ENCODE data around the gene UBR4.

UBR4 gene

DNA sequence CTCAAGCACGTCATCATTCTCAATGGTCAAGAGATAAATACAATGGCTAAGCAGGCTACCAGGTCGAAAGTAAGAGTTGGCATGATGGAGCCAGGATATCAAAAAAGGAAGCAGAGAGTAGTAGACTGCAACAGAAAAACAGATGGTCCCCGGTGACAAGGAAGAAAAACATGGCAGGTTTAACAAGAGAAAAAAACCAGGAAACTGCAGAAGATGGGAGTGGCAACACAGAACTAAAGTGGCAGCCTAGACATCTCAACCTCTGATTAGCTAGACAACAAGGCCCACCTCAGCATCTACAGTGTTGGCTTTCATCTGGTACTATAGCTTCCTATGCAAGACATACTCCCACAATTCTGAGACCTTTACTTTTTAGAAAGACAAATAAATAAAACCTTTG lies 3.1 kb downstream of the UBR4 start:
- DNase-seq (ENCODE audit: low read depth in 2 of 2), result no peak
- TF ChIP-seq, protein P1, sequence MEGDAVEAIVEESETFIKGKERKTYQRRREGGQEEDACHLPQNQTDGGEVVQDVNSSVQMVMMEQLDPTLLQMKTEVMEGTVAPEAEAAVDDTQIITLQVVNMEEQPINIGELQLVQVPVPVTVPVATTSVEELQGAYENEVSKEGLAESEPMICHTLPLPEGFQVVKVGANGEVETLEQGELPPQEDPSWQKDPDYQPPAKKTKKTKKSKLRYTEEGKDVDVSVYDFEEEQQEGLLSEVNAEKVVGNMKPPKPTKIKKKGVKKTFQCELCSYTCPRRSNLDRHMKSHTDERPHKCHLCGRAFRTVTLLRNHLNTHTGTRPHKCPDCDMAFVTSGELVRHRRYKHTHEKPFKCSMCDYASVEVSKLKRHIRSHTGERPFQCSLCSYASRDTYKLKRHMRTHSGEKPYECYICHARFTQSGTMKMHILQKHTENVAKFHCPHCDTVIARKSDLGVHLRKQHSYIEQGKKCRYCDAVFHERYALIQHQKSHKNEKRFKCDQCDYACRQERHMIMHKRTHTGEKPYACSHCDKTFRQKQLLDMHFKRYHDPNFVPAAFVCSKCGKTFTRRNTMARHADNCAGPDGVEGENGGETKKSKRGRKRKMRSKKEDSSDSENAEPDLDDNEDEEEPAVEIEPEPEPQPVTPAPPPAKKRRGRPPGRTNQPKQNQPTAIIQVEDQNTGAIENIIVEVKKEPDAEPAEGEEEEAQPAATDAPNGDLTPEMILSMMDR (IDR thresholded peaks at IDR 0.05; ENCODE audit: low read depth, low read length), result no peak
- no peak overlapping the region for H3K4me3 ChIP-seq (replicated peaks in 1 of 2; ENCODE audit: low read depth in 2 of 2, low read length in 2 of 2)

DNA sequence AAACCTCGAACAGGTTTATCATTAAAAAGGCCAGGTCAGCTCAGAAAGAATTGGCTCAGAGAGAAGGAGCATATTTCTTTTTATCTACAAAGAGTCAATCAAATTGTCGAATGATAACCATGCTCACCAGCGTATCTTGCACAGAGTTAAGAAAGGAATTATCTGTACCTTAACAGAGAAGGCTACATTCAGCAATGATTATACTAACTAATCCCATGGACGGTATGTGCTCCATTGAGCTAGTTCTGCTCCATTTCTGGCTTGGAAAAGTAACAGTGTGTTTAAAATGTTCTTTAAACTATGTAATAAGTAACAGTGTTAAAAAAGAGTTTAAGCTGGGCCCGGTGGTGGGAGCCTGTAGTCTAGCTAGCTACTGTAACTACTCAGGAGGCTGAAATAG lies 4.2 kb downstream of the UBR4 start:
- TF ChIP-seq, protein P1 (IDR thresholded peaks at IDR 0.05; ENCODE audit: low read depth, low read length), result no peak
- H3K4me3 ChIP-seq (replicated peaks in 1 of 2; ENCODE audit: low read depth in 2 of 2, low read length in 2 of 2), result no peak overlapping the region
- no peak for DNase-seq (ENCODE audit: low read depth in 2 of 2)

DNA sequence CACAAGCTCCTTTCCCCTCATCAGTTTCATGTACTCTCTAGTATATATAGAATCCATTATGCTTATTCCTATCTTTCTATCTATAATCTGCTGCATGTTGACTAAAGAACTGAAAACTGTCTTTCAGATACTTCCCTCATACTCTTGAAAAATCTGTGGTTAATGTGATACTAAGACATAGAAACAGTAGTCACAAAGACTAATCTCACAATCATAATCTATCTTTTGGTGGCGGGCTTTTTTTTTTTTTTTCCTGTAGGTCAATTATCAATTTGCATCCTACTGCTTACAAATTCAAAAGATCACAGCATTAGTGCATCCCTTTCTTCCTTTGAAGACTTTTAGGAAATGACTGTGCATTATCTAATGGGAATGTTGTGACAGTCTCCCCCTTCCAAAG lies 4.7 kb downstream of the UBR4 start:
- TF ChIP-seq, protein P1 (IDR thresholded peaks at IDR 0.05; ENCODE audit: low read depth, low read length), result no peak

DNA sequence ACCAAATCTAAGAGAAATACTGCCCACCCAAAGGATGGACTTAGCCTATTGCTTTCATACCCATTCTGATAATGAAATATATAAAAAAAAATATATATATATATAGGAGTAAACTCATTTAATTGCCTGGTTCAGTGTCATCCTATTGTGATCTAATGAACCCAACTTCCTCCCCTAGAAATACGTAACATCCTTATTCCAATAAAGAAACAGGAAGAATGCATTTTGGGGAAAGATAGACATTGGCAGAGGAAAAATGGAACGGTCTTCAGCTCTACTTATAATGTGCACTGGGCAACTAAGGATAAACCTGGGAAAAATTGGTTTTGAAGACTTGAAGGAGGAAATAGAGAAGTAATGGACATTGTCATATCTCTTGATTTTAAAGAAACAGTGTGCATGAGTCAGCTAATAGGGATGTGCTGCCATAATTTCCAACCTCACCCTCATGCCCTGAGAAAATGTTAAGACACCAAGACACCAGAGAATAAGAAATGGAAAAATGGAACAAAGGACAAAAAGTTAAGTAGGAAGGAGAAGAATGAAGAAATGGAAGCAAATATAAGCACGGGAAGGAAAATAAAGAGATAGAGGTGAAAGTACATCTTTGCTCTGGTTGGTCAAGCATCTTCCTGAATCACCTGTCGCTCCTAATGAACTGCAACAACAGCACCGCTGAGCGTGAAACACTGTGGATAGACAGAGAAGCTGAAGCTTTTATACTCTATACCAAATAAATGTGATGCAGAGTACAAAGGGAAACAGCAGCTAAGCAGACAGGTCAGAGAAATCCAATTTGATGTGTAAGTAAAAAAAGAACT lies 5.4 kb downstream of the UBR4 start:
- TF ChIP-seq, protein P1 (IDR thresholded peaks at IDR 0.05; ENCODE audit: low read depth, low read length), result no peak
- H3K4me3 ChIP-seq (replicated peaks in 1 of 2; ENCODE audit: low read depth in 2 of 2, low read length in 2 of 2), result no peak overlapping the region

More for the DNA sequence above, 4.7 kb downstream of the UBR4 start:
- no peak overlapping the region for H3K4me3 ChIP-seq (replicated peaks in 1 of 2; ENCODE audit: low read depth in 2 of 2, low read length in 2 of 2)
- DNase-seq (ENCODE audit: low read depth in 2 of 2), result no peak

DNA sequence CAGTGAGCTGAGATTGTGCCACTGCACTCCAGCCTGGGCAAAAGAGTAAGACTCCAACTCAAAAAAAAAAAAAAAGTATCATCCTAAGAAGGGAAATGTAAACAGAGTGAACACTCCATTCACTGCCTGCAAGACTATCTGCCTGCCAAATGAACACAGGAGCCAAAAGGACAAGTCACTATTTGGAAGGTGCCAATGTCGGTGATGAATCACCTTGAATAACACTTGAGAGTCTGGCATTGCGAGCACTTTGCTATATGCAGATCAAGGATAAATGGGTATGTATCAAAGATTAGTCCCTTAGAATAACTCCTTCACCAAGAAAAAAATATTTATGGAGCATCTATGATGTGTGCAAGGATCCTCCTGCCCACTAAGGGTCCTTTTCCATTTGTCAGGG lies 6.6 kb downstream of the UBR4 start:
- no peak overlapping the region for H3K4me3 ChIP-seq (replicated peaks in 1 of 2; ENCODE audit: low read depth in 2 of 2, low read length in 2 of 2)

More for the DNA sequence above, 5.4 kb downstream of the UBR4 start:
- DNase-seq (ENCODE audit: low read depth in 2 of 2), result peak in 1 of 2 donors; percentile 45

DNA sequence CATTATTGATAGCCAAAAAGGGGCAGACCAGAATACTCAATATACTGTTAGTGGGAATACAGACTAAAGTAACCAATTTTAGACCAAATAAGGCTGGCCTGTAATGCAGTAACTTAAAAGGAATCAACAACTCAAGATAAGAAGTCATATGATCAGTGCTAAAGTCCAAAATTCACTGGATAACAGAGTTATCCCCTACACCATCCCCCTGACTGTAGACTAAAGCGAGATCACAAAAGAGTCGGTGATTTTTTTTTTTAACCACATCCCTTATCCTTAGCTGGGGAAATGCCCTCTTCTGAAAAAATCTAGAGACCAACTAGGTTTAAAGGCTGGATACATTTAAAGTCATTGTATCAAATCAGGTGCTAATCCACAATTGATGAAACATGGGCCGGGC lies 7.7 kb downstream of the UBR4 start:
- TF ChIP-seq, protein P1 (IDR thresholded peaks at IDR 0.05; ENCODE audit: low read depth, low read length), result no peak
- DNase-seq (ENCODE audit: low read depth in 2 of 2), result peak in 1 of 2 donors; percentile 17
- no peak overlapping the region for H3K4me3 ChIP-seq (replicated peaks in 1 of 2; ENCODE audit: low read depth in 2 of 2, low read length in 2 of 2)

More for the DNA sequence above, 6.6 kb downstream of the UBR4 start:
- peak; percentile 60 to 89 for DNase-seq (ENCODE audit: low read depth in 2 of 2)
- TF ChIP-seq, protein P1 (IDR thresholded peaks at IDR 0.05; ENCODE audit: low read depth, low read length), result no peak

All from cardiac fibroblast (primary cell).